Glomerular visceral epithelial cell (primary cell): ENCODE results near the gene UGT1A4.

Source experiments
- DNase-seq: peaks from one replicate; pipeline ENCODE4 v3.0.0-alpha.2; 2016; ENCODE audit errors: extremely low spot score

UGT1A4 gene

DNA sequence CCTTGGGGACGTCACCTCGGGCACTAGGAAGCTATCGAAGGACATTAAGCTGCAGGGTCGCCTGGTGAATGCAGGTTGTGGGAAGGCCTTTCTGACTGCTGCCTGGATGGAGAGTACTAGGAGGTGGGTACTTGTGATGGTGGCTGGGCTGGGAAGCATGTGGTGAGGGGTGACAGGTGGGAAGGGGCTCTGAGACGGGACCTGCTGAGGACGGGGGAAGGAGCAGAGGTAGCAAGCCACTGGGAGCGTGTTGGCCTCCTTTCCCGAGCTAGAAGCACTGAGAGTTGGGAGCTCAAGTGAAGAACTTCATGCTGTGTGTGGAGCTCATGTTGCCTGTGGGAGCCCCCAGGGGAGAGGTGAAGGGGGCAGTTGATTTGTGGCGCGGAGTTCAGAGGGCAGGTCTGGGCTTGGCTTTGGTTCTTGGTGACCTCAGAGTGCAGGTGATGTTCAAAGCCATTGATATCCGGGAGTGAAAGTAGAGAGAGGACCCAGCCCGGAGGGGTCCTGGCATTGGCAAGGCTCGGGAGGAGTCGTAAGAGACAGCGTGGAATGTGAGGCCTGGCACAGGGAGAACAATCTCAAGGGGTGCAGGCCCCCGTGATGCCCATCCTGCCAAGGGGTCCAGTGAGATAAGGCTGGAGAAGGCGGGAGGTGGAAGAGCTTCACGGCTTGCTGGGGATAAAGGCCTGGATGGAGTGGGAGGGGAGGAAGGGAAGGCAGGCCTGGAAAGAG, 72.8 kb downstream of the UGT1A4 start:
- no peak for DNase-seq

DNA sequence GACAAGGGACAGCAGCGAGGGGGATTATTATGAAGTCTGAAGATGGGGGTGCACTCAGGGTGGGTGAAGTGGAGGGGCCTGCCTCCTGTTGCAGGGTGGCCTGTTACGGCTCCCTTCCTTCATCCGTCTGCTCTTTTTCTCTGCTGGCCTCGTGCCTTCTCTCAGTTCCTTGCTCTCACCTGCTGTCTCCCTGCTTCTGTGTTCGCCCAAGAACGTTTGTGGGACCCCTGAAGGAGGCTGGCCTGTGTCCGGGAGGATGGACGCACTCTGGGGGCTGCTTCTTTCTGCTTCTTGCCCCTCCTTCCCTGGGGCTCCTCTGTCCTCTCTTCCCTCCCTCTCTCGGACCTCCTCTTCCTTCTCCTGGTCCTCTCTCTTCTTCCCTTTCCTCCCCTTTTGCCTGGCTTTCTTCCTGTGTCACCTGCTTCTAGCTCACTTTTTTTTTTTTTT, 73.4 kb downstream of the UGT1A4 start:
- DNase-seq, result no peak

DNA sequence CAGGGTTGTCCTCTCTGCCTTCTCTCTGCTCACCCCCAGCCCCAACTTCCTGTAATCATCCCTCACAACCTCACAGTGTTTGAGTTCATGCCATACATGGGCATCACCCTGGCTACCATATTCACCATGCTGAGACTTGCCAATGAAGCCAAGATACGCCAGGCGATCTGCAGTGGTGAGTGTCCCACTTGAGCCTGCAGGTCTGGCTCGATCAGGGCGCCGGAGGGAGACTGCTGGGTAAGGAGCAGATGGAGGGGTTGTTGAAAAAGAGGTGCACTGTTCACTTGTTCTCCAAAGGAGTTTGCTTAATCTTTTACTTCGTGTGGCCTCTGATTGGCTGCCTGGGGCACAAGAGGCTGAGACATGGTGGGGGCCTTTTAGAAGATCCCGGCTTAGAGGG, 74.2 kb downstream of the UGT1A4 start:
- no peak for DNase-seq

DNA sequence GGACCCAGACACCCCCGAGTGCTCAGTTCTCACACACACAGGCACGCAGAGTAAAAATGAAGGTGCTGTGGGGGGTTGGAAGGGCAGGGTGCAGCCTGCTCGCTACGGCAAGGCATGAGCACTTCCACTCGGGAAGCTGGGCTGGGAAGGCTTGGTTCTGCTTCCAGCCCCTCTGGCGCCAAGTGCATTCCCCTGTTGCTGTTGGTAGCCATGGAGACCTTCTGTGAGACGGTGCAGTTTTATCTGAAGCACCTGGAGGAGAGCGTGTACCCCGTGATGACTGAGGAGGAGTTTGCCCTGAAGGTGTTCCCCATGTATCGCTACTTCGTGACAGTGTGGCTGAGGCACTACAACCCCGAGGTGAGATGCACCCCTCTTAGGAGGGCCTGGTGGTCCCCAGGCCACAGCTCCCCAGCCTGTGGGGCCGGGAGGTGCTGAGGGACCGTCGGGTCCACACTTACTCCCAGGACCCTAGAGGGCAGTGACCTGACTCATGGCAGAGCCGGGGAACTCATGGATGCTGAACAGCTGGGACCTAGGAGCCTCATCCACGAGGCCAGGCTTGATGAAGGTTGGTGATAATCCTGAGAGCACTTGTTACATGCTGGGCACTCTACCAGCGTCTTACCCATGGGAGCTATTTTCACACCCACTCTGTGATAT, 75.1 kb downstream of the UGT1A4 start:
- no peak for DNase-seq

DNA sequence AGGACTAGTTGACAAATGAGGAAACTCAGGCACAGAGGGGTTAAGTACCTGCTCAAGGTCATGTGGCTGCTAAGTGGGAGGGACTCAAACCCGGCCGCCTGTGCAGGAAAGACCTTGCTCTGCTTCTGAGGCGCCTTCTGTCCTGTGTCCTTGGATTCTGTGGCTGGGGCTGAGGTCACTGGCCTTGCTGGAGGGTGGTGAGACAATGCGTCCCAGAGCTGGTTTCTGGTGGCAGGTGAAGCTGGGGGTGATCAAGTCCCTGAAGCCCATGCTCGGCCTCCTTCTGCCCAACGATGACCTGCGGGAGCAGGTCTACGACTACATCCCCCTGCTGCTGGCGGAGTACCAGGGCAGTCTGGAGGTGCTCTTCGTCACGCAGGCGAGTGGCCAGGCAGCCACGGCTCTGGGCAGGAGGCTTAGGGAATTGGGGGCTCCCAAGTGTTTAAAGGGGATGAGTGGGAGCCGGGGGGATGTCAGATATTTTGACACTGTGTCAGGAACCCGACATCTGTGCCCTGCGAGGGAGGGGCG, 75.7 kb downstream of the UGT1A4 start:
- DNase-seq, result no peak

DNA sequence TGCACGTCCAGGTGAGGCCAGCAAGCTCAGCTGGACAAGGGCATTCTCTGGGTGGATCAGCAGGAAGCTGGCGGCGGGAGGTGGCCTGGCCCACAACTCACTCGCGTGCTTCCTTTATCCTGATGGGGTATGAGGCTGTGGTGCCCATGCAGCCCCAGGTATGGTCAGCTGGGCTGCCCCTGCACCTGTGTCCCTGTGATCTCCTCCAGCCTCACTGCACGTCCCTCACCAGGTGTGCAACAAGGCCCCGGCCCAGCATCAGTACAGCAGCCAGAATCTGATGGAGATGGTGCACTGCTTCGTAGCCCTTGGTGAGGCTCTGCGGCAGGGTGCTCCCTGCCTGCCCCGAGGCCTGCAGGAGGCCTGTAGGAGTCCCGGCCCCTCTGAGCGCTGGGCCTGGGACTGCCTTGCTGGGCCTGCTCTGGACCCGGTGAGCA, 77.2 kb downstream of the UGT1A4 start:
- no peak for DNase-seq

DNA sequence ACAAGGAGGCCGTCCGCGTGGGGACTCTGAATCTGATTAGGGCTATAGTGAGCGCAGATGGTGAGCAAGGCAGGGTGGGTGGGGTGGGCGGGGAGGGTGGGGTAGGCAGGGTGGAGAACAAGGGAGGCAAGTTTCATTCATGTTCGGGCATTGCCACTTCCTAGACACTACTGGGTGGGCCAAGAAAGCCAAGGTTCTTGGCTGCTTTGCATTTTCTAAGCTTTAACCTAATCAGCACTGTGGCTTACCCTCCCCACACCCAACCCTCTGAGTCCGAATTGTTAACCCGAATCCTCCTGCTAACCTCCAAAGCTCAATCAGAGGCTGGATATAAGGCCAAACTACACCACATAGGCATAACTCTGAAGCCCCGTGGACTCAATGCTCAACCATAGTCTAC, 77.7 kb downstream of the UGT1A4 start:
- DNase-seq, result no peak

DNA sequence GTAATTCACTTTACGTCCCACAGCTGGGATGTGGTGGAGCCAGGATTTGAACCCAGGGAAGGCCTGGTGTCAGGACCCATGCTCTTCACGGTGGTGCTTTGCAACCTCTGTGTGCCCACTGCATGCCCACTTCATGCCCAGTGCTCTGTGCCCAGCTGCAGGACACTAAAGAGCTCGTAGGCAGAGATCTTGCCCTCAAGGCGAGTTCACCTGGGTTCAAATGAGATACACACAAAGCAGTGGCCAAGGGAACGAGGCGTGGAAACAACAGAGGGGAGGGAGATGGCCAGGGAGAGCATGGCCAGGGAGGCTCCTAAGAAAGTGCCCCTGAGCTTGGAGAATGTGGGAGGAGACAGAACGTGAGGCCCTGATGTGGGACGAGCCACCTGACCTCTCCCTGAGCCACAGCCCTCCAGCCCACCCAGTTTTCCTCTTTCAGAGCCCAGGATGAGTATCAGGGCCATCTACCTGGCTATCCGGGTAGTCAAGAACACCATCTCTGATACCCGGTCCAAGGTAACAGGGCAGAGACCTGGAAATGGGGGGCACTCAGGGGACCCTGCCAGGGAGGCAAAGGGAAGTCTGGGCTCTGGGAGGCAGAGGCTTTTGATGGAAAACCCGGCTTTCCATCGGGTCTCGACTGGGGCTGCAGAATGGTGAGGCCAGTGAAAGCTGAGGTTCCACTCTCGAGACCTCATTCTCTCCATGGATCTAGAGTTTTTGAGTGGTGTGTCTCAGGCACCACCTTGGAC, 80.0 kb downstream of the UGT1A4 start:
- no peak for DNase-seq

DNA sequence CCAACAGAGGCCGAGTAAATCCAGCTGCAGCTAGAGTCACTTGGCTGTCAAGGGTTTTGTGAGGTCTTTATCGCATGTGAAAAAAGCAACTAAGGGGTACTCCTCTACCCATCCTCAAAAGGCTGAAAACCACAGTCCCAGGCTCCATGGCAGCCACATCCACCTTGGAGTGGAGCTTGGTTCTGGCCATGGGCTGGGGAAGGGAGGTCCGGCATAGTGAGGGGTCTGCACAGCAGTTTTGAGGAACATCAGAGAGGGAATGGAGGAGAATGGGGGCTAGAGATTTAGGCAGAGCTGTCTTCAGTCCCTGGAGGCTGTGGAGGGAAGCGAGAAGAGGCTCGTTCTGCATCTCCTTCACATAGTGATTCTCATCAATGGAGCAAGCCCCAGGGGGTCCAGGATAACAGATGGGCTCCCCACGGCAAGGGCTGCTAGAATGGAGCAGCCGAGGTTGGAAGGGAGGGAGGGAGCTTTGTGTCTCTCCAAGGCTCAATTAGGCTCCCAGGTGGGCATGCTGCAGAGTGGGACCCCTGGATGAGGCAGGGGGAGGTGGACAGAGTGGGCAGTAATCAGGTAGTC, 80.6 kb downstream of the UGT1A4 start:
- no peak for DNase-seq

DNA sequence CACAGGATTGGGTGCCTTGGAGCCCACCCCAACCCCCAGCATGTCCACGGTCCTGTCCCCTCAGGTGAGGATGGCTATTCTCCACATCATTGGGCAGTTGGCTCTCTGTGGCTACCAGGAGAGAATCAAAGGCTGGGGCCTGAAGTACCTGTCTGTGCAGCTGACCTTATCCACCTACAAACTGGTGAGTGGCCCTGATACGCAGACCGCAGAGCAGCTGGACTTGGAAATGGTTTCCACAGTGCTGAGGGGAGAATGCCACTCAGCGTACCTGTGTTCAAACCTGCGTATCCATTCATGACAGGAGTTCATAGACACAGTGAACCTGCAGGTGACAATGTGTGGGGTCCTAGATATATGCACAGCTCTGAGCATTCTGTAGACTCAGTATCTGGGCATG, 81.2 kb downstream of the UGT1A4 start:
- DNase-seq, result no peak

DNA sequence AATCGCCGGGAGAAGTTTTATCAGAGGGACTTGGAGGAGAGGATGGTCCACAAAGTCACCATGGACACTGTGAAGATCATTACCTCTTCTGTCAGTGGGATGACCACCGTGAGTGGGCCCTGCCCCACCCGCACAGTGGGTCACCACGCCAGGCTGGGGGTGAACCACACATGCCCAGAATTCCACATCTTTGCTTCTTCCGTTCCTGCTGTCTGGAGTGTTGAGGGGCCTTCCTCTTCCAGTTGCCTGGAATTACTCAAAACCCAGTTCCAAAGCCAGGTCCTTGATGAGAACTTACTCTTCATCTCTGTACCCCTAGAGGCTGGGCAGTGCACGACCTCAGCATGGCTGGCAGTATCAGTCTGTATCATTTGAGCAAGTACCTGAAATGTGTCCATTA, 81.7 kb downstream of the UGT1A4 start:
- DNase-seq, result no peak

DNA sequence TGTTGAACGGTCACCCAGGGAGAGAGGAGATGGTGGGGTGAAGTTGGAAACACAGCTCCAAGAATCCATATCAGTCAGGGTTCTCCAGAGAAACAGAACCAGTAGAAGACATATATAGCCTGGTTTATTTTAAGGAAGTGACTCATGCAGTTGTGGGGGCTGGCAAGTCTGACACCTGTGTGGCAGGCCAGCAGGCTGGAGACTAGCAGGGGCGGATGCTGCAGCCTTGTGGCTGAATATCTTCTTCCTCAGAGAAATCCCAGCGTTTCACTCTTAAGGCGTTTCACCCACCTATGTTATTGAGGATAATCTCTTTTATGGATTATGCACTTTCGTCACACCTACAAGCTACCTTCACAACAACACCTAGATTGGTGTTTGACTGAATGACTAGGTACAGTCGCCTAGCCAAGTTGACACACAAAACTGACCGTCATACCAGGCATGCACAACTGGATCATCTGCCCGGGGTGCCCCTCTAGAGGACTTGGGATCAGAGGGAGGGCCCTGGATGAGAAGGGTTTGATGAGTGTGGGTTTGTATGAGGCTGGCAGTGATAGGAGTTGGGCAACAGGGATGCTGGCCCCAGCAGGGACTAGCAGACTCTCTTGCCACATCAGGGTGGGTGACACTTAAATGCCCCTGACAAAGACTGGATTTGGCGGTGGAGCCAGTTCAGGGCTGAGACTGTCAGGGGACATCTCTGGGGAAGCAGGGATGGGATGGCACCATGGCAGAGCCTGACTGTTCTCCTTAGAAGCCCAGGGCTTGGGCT, 83.0 kb downstream of the UGT1A4 start:
- peak; percentile 69 for DNase-seq

DNA sequence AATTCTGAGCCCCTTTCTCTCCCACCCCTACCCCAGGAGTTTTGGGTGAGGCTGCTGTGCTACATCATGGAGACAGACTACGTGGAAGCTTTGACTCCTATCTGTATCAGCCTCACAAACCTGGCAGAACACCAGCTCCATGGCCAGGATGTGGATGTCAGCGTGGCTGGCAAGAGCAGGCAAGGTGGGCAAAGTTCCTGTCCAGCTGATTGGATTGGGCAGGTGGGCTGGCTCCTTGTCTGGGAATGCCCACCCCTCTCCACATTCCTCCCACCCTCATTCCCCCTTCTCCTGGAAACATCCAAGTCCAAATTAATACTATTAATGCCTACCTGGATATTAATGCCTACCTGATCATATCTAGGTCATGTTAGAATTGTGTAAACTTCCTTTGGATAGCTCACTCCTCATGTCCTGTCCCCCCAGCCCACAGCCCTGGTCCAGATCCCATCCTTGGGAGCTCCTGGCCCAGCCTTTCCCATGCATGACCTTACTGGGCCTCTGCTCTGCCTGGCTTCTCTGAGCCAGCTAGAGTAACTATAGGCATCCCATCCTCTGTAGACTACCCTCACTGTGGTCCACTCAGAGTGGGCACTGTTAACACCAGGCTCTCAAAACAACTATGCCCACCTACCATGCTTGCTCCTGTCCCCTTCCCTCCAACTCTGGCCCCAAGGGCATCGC, 83.7 kb downstream of the UGT1A4 start:
- no peak for DNase-seq

DNA sequence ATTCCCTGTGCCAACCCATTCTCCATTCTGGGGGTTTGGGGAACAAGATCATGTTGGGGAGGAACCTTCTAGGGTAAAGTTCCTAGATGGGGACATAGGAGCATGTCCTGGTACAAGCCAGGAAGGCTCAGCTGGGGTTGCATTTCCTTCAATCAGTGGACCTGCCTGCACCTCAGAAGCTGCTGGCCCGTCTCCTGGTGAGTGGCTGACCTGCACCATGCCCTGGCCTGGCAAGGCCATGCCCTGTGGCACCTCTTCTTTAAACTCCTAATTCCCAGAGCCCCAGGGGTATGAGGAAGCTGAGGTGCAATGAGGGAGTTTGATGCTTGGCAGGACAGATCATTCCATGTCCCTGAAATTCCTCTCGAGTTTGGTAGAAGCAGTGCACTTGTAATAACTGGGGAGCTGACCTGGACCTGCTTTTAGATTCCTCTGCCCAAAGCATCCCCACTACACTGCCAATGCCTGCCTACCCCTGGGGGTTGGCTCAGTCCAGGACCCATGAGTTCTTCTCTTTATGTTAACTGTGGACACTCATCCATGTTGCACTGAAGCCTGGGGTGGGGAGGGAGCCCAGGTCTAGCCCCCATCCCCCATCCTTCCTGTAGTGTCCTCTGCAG, 84.9 kb downstream of the UGT1A4 start:
- no peak for DNase-seq

DNA sequence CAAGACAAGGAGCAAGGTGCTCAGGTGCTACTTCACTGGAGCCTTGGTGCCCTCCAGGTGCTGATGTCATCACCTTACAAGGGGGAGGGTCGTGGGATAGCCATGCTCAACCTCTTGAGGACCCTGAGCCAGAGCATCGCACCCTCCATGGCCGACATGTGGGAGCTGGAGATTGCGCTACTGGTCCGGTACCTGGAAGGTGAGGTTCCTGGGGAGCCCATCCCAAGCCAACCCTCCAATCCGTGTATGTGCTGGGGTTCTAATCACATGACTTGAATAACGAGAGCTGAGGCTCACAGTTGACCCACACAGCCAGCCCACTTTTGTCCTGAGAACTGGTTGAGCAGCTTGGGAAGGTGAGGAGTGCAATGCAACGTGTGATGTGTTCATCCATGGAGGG, 85.5 kb downstream of the UGT1A4 start:
- no peak for DNase-seq

DNA sequence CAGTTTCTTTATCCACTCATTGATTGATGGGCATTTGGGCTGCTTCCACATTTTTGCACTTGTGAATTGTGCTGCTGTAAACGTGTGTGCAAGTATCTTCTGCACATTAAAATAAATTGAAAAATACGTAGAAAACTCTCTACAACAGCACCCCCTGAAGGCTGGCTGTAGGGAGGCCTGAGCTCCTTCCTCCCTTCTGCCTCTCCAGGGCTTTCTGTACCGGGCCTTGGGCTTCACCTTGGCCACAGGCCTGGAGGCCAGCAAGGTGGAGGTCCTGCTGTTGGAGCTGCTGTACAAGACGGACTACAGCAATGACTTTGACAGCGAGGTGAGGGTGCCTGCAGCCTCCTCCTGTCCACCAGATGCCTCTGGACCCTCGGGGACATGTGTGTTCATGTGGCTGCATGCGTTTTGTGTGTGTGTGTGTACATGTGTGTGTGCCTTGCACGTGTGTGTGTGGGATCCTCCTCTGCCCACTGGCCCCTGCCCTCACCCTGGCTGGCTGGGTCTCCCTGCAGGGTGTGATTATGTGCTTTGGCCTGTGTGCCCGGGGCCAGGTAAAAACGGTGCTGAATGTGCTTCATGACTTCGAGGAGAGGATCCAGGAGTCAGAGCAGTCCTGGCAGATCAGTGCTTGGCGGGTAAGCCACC, 88.8 kb downstream of the UGT1A4 start:
- DNase-seq, result no peak

DNA sequence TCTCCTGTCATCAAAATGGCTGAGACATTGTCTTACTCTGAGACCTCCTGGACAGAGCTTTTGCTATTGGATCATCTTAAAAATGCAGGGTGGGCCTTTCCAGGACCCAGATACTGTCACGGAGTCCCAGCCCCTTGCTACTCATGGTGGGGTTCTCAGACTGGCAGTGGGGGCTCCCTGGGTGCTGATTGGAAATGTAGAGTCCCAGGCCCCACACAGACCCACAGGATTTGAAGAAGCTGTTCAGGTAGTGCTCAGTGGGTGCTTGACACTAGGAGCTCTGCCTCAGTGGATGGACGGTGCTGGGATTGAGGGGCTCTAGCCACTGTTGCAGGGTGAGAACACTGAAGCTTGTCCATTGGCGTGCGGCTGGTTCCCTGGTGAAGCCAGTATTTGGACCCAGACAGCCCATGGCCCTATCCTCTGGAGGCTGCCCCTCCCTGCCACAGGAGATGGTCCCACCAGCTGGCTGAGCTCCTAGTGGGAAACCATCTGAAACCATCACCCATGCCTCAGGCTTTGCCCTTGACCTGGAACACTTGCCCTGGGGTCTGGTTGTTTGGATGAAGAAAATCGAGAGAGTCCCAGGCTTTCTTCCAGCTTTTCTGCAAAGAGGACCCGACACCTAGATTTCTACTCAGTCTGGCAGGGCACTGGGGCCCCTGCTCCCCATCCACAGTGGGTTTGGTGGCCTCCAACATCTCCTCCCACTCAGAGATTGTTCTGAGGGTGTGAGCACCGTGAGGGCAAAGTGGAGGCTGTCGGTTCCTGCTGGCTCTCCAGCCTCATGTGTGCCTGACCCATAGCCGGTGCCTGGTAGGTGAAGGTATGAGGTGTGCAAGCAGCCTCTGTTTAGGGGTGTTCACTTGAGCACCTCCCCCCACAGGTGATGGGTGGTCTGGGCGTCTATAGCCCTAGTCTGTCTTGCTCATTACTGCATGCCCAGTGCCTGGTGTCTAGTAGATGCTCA, 89.7 kb downstream of the UGT1A4 start:
- DNase-seq, result no peak

DNA sequence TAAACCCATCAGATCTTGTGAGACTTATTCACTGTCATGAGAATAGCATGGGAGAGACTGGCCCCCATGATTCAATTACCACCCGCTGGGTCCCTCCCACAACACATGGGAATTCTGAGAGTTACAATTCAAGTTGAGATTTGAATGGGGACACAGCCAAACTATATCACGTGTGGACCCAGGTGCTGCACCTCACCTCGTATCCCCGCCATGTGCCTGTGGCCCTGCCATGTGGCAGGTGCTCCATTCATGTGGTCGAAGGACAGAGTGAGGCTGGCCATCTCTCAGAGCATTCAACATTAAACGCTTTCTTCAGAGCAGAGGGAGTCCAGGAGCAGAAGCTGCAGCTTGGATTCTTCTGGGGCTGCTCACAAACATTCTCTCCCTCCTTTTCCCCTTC, 91.8 kb downstream of the UGT1A4 start:
- DNase-seq, result no peak

DNA sequence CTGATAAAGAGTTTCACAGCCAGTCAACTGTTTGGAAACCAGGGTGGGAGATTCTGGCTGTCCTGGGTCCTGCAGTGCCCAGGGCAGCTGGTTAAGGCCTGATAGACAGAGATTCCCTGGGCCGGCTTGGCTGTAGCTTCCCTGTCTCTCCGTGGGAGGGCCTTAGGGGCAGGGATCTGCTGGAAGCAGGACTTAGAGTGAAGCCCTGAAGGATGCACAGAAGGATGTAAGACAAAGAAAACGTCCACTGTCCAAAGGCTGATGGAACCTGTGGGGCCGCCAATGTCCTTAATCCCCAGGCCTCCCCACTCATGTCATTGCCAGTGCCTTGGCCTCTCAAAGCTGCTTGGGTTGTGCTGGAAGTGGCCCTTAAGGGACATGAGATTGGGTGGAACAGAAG, 92.6 kb downstream of the UGT1A4 start:
- DNase-seq, result no peak
